ENCODE measurements around the gene TMEM184C. TPM values are rescaled to one million over a fixed set of nuclear protein-coding genes. Genes with fewer than 3 reads are reported as not detected.

Gene TMEM184C
- total RNA-seq, 3 donors from 2014 or later, result 37.5 to 43.3 (median 37.7) TPM

DNA sequence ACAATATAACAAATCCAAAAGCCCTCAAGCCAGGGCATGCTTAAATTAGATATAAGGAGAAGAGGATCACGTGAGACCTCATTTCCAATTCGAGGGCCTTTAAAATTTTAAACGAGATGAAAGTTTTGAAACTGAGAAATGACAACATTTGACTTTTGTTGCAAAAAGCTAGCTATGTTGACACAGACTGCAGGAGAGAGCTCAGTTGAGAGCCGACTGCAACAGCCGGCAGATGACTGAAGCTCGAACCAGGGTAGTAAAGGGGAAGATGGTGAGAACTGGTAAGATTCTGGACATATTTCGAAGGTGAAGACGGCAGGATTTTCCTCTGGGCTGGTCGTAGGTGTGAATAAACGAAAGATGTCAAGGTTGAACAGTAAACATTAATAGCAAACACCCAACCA is 66.0 kb downstream of the TMEM184C start:
- DNase-seq, result peak in 2 of 3 donors; percentile 30 to 43
- TF ChIP-seq, protein P1, sequence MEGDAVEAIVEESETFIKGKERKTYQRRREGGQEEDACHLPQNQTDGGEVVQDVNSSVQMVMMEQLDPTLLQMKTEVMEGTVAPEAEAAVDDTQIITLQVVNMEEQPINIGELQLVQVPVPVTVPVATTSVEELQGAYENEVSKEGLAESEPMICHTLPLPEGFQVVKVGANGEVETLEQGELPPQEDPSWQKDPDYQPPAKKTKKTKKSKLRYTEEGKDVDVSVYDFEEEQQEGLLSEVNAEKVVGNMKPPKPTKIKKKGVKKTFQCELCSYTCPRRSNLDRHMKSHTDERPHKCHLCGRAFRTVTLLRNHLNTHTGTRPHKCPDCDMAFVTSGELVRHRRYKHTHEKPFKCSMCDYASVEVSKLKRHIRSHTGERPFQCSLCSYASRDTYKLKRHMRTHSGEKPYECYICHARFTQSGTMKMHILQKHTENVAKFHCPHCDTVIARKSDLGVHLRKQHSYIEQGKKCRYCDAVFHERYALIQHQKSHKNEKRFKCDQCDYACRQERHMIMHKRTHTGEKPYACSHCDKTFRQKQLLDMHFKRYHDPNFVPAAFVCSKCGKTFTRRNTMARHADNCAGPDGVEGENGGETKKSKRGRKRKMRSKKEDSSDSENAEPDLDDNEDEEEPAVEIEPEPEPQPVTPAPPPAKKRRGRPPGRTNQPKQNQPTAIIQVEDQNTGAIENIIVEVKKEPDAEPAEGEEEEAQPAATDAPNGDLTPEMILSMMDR (IDR thresholded peaks at IDR 0.05), result no peak
- Histone ChIP-seq H3K4me3 (peak overlapping the region; percentile 33), H3K4me1 (ENCODE audit: low read depth) (peaks cover 4% of the 10 kb centered on the region), H3K9me3 (no peaks in the 10 kb centered on the region), H3K36me3 (ENCODE audit: low read depth) (no peaks in the 10 kb centered on the region)
- intact Hi-C loops (cut with DNase I, micrococcal nuclease), result no loop called here
- peak; percentile 38 for ATAC-seq

- Histone ChIP-seq H3K9me3 (no peaks in the 10 kb centered on the region), H3K36me3 (ENCODE audit: low read depth) (no peaks in the 10 kb centered on the region), H3K4me3 (peak within 1 kb of the TSS; percentile 33), H3K4me1 (ENCODE audit: low read depth) (peaks cover 4% of the 10 kb centered on the region)
- peak; percentile 100 for ATAC-seq
- intact Hi-C loops (cut with DNase I, micrococcal nuclease), result no loop called here
- TF ChIP-seq, protein P1 (IDR thresholded peaks at IDR 0.05), result no peak
- DNase-seq, result peak; percentile 93 to 95 (median 95)
These were observed 66.8 kb downstream of the TMEM184C start, which contains the start of gene PRMT9 for GRCh38 chr4:147683717-147684700. Gene PRMT9 (minus strand): TSS chr4:147684163. CDS start chr4:147683987, 176 bp downstream.

DNA sequence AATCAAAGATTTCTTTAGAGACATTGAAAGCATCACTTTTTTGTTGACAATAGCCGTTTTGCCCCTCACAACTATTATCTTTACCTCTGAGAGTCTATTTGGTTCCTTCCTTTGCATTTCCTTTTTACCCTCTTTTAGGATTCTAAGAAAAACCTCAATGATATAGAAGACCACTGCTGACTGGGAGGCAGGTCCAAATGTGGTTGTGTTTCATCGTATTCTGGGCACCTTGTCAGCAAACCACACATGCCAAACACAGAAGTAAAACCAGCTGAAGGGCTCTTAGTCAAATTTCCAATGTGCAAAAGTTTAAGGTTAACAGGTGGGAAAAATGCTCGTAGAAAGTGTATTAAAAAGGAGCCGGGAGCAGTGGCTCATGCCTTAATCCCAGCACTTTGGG is 71.9 kb downstream of the TMEM184C start:
- no peak for DNase-seq
- Histone ChIP-seq H3K4me3 (no peak overlapping the region), H3K36me3 (ENCODE audit: low read depth) (no peaks in the 10 kb centered on the region), H3K9me3 (no peaks in the 10 kb centered on the region), H3K4me1 (ENCODE audit: low read depth) (peaks cover 4% of the 10 kb centered on the region)
- ATAC-seq, result no peak
- TF ChIP-seq, protein P1 (IDR thresholded peaks at IDR 0.05), result no peak
- intact Hi-C loops (cut with DNase I, micrococcal nuclease), result no loop called here

DNA sequence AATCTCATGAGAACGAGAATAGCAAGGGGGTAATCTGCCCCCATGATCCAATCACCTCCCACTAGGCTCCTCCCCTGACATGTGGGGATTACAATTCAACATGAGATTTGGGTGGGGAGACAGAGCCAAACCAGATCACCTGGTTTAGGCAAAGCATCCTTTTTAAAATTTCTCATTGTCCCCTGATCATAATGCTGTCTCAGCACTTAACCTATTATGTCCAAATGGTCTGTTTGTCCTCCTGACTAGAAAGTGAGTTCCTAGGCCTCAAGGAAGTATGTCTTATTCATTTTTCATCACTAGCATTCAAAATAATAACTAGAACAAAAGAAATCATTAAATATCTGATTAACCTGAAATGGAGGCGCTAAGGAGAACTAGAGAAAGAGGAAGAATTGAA is 74.6 kb downstream of the TMEM184C start:
- no peak for ATAC-seq

DNA sequence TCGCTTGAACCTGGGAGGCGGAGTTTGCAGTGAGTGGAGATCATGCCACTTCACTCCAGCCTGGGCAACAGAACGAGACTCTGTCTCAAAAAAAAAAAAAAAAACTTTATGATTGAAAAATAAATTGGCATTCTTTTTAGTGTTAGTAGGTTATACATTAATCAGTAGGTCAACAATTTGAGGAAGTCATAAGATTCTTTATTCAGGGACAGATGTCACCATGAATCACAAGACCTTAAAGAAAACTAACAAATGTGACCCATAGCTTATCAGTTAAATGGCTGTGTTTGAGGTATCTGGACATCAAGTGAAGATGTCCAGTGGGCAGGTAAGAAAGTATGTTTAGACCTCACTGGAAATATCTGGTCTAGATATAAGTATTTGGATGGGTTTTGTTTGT is 76.0 kb downstream of the TMEM184C start:
- DNase-seq (no peak), ATAC-seq (peak; percentile 91)
- TF ChIP-seq, protein P1 (IDR thresholded peaks at IDR 0.05), result no peak
- Histone ChIP-seq H3K36me3 (ENCODE audit: low read depth) (no peaks in the 10 kb centered on the region), H3K9me3 (no peaks in the 10 kb centered on the region), H3K4me3 (no peak overlapping the region), H3K4me1 (ENCODE audit: low read depth) (peaks cover 4% of the 10 kb centered on the region)
- intact Hi-C loops (cut with DNase I, micrococcal nuclease), result no loop called here

More for the DNA sequence above, 74.6 kb downstream of the TMEM184C start:
- H3K4me3 ChIP-seq, result no peak overlapping the region
- no peak for DNase-seq
- no peaks in the 10 kb centered on the region for H3K9me3 ChIP-seq
- intact Hi-C loops (cut with DNase I, micrococcal nuclease), result no loop called here
- TF ChIP-seq, protein P1 (IDR thresholded peaks at IDR 0.05), result no peak
- H3K36me3 ChIP-seq (ENCODE audit: low read depth), result no peaks in the 10 kb centered on the region
- H3K4me1 ChIP-seq (ENCODE audit: low read depth), result peaks cover 4% of the 10 kb centered on the region

Measured in mucosa of descending colon (tissue), 3 donors.